Fibroblast of lung (primary cell): ENCODE results near the gene N4BP2L2. TPM values are rescaled to one million over a fixed set of nuclear protein-coding genes. Genes with fewer than 3 reads are reported as not detected.

Experiments
- DNase-seq, 2 donors: peaks; one replicate each; pipeline versions ENCODE4 v3.0.0 to v3.0.0-alpha.2; 2010; ENCODE audit warnings: low read depth in 2 of 2
- H2AFZ ChIP-seq: 2 replicates; pipeline ENCODE4 v1.5.1; 2012; ENCODE audit warnings: low read length, control low read depth, inconsistent platforms
- H3K27ac ChIP-seq: 2 replicates; pipeline ENCODE4 v1.5.1; 2011; ENCODE audit warnings: low read length, control low read depth; ENCODE audit not compliant: insufficient read depth
- H3K27me3 ChIP-seq: 2 replicates; pipeline ENCODE4 v1.5.1; 2011; ENCODE audit warnings: mild to moderate bottlenecking, low read length; ENCODE audit not compliant: control insufficient read depth, insufficient read depth
- H3K36me3 ChIP-seq: 2 replicates; pipeline ENCODE4 v1.5.1; 2011; ENCODE audit warnings: low read length; ENCODE audit not compliant: control insufficient read depth, insufficient read depth
- H3K4me1 ChIP-seq: 2 replicates; pipeline ENCODE4 v1.5.1; 2011; ENCODE audit warnings: low read length; ENCODE audit not compliant: control insufficient read depth, insufficient read depth; ENCODE audit errors: extremely low read depth
- H3K4me2 ChIP-seq: 2 replicates; pipeline ENCODE4 v1.5.1; 2011; ENCODE audit warnings: low read length, control low read depth; ENCODE audit not compliant: insufficient read depth; ENCODE audit errors: extremely low read depth
- H3K4me3 ChIP-seq, 4 experiments: fragments of 200-600 bp in 1 of 4; sonication (generic) in 1 of 4; replicated peaks in 1 of 4; 2 replicates each; pipeline ENCODE4 v1.5.1; 2011 to 2016; ENCODE audit warnings: low read length in 4 of 4, low read depth in 3 of 4, mild to moderate bottlenecking in 3 of 4, control low read depth in 2 of 4, inconsistent platforms in 1 of 4, mixed read lengths in 1 of 4; ENCODE audit not compliant: insufficient read depth in 1 of 4; ENCODE audit errors: control extremely low read depth in 1 of 4
- H3K79me2 ChIP-seq: 2 replicates; pipeline ENCODE4 v1.5.1; 2012; ENCODE audit warnings: mild to moderate bottlenecking, low read length, inconsistent platforms; ENCODE audit not compliant: control insufficient read depth, insufficient read depth
- H3K9ac ChIP-seq: 2 replicates; pipeline ENCODE4 v1.5.1; 2011; ENCODE audit warnings: mild to moderate bottlenecking, low read length, control low read depth; ENCODE audit not compliant: insufficient read depth
- H3K9me3 ChIP-seq: 2 replicates; pipeline ENCODE4 v1.5.1; 2012; ENCODE audit warnings: low read depth, low read length; ENCODE audit not compliant: control insufficient read depth, insufficient read depth
- H4K20me1 ChIP-seq: 2 replicates; pipeline ENCODE4 v1.5.1; 2011; ENCODE audit warnings: low read length; ENCODE audit not compliant: control insufficient read depth, insufficient read depth; ENCODE audit errors: extremely low read depth
- CTCF ChIP-seq, 2 donors: IDR thresholded peaks in 1 of 2; conservative IDR thresholded peaks in 1 of 2; 1 replicate in 1 of 2; 2 replicates in 1 of 2; pipeline ENCODE4 v1.5.1; 2011 to 2012; ENCODE audit warnings: low read length in 2 of 2, control low read depth in 1 of 2, inconsistent platforms in 1 of 2, low read depth in 1 of 2, mild to moderate bottlenecking in 1 of 2
- EZH2 ChIP-seq: IDR thresholded peaks from 2 replicates; pipeline ENCODE4 v1.5.1; 2012; ENCODE audit warnings: low read length, control low read depth, mild to moderate bottlenecking; ENCODE audit errors: missing control alignments
- polyA plus RNA-seq, 2 donors: library from polyadenylated mRNA; depleted of rRNA in 1 of 2; stranded (reverse) in 1 of 2; unstranded in 1 of 2; fragments of >200 nt; gene quantifications; 2 replicates each; pipeline ENCODE4 v1.2.1, GENCODE V29; 2011 to 2012; ENCODE audit warnings: missing spikeins in 1 of 2
- total RNA-seq: library from RNA; depleted of rRNA; stranded (reverse); fragments of >200 nt; gene quantifications from 2 replicates; pipeline ENCODE4 v1.2.1, GENCODE V29; 2014

The N4BP2L2 gene
- total and polyA plus RNA-seq, 2 donors (not counting 1 experiment from before 2014, with no cell fraction given), result 62.4 to 139 TPM

- H3K4me1 ChIP-seq, result no peaks in the 10 kb centered on the region
- no peak overlapping the region for H3K27ac ChIP-seq
- no peaks in the 10 kb centered on the region for H3K27me3 ChIP-seq
- H4K20me1 ChIP-seq, result no peaks in the 10 kb centered on the region
- no peak overlapping the region for H3K4me3 ChIP-seq
- H3K36me3 ChIP-seq, result no peaks in the 10 kb centered on the region
- no peak for DNase-seq
- no peaks in the 10 kb centered on the region for H3K9me3 ChIP-seq
- H3K4me2 ChIP-seq, result no peak overlapping the region
- no peak overlapping the region for H2AFZ ChIP-seq
- no peak for TF ChIP-seq CTCF (conservative IDR thresholded peaks at IDR 0.05 in 1 of 2, IDR thresholded peaks at IDR 0.05 in 1 of 2; ENCODE audit: low read depth in 1 of 2, low read length in 2 of 2)
- no peak for TF ChIP-seq EZH2
- H3K79me2 ChIP-seq, result no peaks in the 10 kb centered on the region
- H3K9ac ChIP-seq, result no peak overlapping the region
Measured at GRCh38 chr13:32419862-32420261, 118.7 kb downstream of the N4BP2L2 start.

GRCh38 chr13:32417995-32418394 lies 120.6 kb downstream of the N4BP2L2 start:
- H3K9me3 ChIP-seq, result no peaks in the 10 kb centered on the region
- H4K20me1 ChIP-seq, result no peaks in the 10 kb centered on the region
- no peak overlapping the region for H3K27ac ChIP-seq
- no peak overlapping the region for H3K9ac ChIP-seq
- no peaks in the 10 kb centered on the region for H3K4me1 ChIP-seq
- TF ChIP-seq CTCF (conservative IDR thresholded peaks at IDR 0.05 in 1 of 2, IDR thresholded peaks at IDR 0.05 in 1 of 2; ENCODE audit: low read depth in 1 of 2, low read length in 2 of 2) (no peak), EZH2 (no peak)
- no peak overlapping the region for H3K4me3 ChIP-seq
- H3K36me3 ChIP-seq, result no peaks in the 10 kb centered on the region
- no peaks in the 10 kb centered on the region for H3K27me3 ChIP-seq
- H3K79me2 ChIP-seq, result no peaks in the 10 kb centered on the region
- no peak for DNase-seq
- no peak overlapping the region for H3K4me2 ChIP-seq
- no peak overlapping the region for H2AFZ ChIP-seq

DNA sequence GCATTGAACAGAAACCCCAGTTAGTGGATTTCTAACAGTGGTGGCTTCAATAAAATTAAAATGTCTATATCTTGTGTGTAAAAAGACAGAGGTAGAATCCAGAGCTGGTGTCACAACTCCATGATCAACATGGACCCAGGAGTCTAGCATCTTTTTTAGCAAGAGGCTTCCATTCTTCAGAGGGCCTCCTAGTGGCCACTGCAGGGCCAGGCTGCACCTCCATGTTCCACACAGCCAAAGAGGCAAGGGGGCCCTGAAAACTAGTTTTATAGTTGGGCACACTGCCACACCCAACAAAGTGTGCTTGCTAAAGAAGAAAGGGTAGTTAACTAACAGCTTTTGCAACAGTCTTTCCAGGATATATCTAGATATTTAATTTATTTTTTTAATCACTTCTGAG lies 123.6 kb downstream of the N4BP2L2 start:
- Histone ChIP-seq H3K36me3 (no peaks in the 10 kb centered on the region), H4K20me1 (no peaks in the 10 kb centered on the region), H3K4me2 (no peak overlapping the region), H3K4me3 (no peak overlapping the region), H3K9me3 (no peaks in the 10 kb centered on the region), H3K4me1 (no peaks in the 10 kb centered on the region), H3K9ac (no peak overlapping the region), H2AFZ (no peak overlapping the region), H3K27ac (no peak overlapping the region), H3K27me3 (no peaks in the 10 kb centered on the region), H3K79me2 (no peaks in the 10 kb centered on the region)
- TF ChIP-seq CTCF (conservative IDR thresholded peaks at IDR 0.05 in 1 of 2, IDR thresholded peaks at IDR 0.05 in 1 of 2; ENCODE audit: low read depth in 1 of 2, low read length in 2 of 2) (peak; percentile 54 to 61), EZH2 (no peak)
- DNase-seq, result no peak
